Hepatocyte (in vitro differentiated cells): Measurements from ENCODE around the gene TRIM23. TPM values are rescaled to one million over a fixed set of nuclear protein-coding genes. Genes with fewer than 3 reads are reported as not detected.

ENCODE experiments used
- DNase-seq: peaks from one replicate; pipeline ENCODE4 v3.0.0-alpha.2; 2016; ENCODE audit warnings: low spot score
- H2AFZ ChIP-seq: fragments of 200-600 bp; sonication (generic); 2 replicates; pipeline ENCODE4 v1.6.0; 2016; ENCODE audit warnings: antibody characterized with exemption, mild to moderate bottlenecking
- H3K27ac ChIP-seq: fragments of 200-600 bp; sonication (generic); 2 replicates; pipeline ENCODE4 v1.5.1; 2016; ENCODE audit warnings: mild to moderate bottlenecking
- H3K27me3 ChIP-seq: fragments of 200-600 bp; sonication (generic); 2 replicates; pipeline ENCODE4 v1.6.1; 2016
- H3K36me3 ChIP-seq: fragments of 200-600 bp; sonication (generic); replicated peaks from 2 replicates; pipeline ENCODE4 v1.5.1; 2016; ENCODE audit warnings: low read depth; ENCODE audit not compliant: insufficient read depth
- H3K4me1 ChIP-seq: fragments of 200-600 bp; sonication (generic); 2 replicates; pipeline ENCODE4 v1.5.1; 2016; ENCODE audit warnings: mild to moderate bottlenecking, moderate library complexity; ENCODE audit not compliant: insufficient read depth
- H3K4me2 ChIP-seq: fragments of 200-600 bp; sonication (generic); 2 replicates; pipeline ENCODE4 v1.6.0; 2016
- H3K4me3 ChIP-seq: fragments of 200-600 bp; sonication (generic); 2 replicates; pipeline ENCODE4 v1.5.1; 2016; ENCODE audit warnings: mild to moderate bottlenecking
- H3K79me2 ChIP-seq: fragments of 200-600 bp; sonication (generic); 2 replicates; pipeline ENCODE4 v1.6.0; 2017; ENCODE audit warnings: mild to moderate bottlenecking
- H3K9me2 ChIP-seq: fragments of 200-600 bp; sonication (generic); replicated peaks from 2 replicates; pipeline ENCODE4 v1.6.0; 2017; ENCODE audit warnings: mild to moderate bottlenecking; ENCODE audit not compliant: insufficient read depth
- H3K9me3 ChIP-seq: fragments of 200-600 bp; sonication (generic); 2 replicates; pipeline ENCODE4 v1.5.1; 2016; ENCODE audit warnings: low read depth, mild to moderate bottlenecking
- H4K20me1 ChIP-seq: fragments of 200-600 bp; sonication (generic); 2 replicates; pipeline ENCODE4 v1.6.0; 2016; ENCODE audit warnings: mild to moderate bottlenecking; ENCODE audit not compliant: insufficient read depth, poor library complexity, severe bottlenecking
- EZH2 ChIP-seq: fragments of 200-600 bp; sonication (generic); IDR thresholded peaks from 2 replicates; pipeline ENCODE4 v1.6.1; 2016; ENCODE audit warnings: antibody characterized with exemption, mild to moderate bottlenecking, borderline replicate concordance
- EZH2phosphoT487 ChIP-seq: fragments of 200-600 bp; sonication (generic); IDR thresholded peaks from one replicate; pipeline ENCODE4 v1.6.1; 2018; ENCODE audit warnings: antibody characterized with exemption, mild to moderate bottlenecking, low read depth, moderate library complexity; ENCODE audit not compliant: unreplicated experiment, severe bottlenecking
- WGBS: methylation state at CpG from one replicate; pipeline ENCODE4 v1.1.6; 2016; ENCODE audit warnings: low lambda C conversion rate; ENCODE audit errors: missing lambda C conversion rate; 5-methylcytosine and 5-hydroxymethylcytosine counted together
- polyA plus RNA-seq: library from polyadenylated mRNA; unstranded; fragments of >200 nt; fragmentation: Nextera tagmentation; extraction: Ambion mirVana; gene quantifications from 2 replicates; pipeline ENCODE4 v1.2.1, GENCODE V29; 2016
- total RNA-seq: library from RNA; depleted of rRNA; stranded (reverse); fragments of >200 nt; gene quantifications from 2 replicates; pipeline ENCODE4 v1.2.3, GENCODE V29; 2014
- TF ChIP-seq, protein P1 (sequence below): fragments of 200-600 bp; sonication (generic); IDR thresholded peaks from 2 replicates; pipeline ENCODE4 v1.5.1; 2016; ENCODE audit warnings: antibody characterized with exemption, mild to moderate bottlenecking; ENCODE audit not compliant: poor library complexity

The TRIM23 gene
- total and polyA plus RNA-seq, 2 experiments from 2014 or later = 6.0 to 14.2 TPM

DNA sequence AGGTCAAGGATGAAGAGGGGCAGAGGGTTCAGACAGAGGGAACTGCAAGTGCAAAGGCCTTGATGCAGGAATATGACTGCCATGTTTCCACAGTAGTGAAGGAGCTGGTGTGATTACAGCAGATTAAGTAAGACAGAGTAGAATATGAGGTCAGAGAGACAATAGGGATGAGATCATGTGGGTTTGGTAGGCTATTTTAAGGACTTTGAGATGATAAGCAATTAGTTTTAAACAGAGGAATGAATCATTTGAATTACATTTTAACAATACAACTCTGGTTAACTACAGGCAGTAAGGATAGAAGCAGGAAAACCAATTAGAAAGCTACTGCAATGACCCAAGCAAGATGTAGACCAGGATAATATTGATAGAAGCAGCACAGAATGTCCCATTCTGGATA lies 68.8 kb downstream of the TRIM23 start:
- Histone ChIP-seq H3K79me2 (no peaks in the 10 kb centered on the region), H4K20me1 (no peaks in the 10 kb centered on the region), H3K4me3 (no peak overlapping the region), H2AFZ (no peak overlapping the region), H3K4me1 (no peaks in the 10 kb centered on the region), H3K9me2 (no peaks in the 10 kb centered on the region), H3K27ac (no peak overlapping the region), H3K4me2 (no peak overlapping the region), H3K36me3 (no peaks in the 10 kb centered on the region), H3K9me3 (no peaks in the 10 kb centered on the region), H3K27me3 (no peaks in the 10 kb centered on the region)
- no peak for TF ChIP-seq EZH2
- no peak for TF ChIP-seq EZH2phosphoT487
- TF ChIP-seq, protein P1, sequence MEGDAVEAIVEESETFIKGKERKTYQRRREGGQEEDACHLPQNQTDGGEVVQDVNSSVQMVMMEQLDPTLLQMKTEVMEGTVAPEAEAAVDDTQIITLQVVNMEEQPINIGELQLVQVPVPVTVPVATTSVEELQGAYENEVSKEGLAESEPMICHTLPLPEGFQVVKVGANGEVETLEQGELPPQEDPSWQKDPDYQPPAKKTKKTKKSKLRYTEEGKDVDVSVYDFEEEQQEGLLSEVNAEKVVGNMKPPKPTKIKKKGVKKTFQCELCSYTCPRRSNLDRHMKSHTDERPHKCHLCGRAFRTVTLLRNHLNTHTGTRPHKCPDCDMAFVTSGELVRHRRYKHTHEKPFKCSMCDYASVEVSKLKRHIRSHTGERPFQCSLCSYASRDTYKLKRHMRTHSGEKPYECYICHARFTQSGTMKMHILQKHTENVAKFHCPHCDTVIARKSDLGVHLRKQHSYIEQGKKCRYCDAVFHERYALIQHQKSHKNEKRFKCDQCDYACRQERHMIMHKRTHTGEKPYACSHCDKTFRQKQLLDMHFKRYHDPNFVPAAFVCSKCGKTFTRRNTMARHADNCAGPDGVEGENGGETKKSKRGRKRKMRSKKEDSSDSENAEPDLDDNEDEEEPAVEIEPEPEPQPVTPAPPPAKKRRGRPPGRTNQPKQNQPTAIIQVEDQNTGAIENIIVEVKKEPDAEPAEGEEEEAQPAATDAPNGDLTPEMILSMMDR = no peak
- DNase-seq = no peak

DNA sequence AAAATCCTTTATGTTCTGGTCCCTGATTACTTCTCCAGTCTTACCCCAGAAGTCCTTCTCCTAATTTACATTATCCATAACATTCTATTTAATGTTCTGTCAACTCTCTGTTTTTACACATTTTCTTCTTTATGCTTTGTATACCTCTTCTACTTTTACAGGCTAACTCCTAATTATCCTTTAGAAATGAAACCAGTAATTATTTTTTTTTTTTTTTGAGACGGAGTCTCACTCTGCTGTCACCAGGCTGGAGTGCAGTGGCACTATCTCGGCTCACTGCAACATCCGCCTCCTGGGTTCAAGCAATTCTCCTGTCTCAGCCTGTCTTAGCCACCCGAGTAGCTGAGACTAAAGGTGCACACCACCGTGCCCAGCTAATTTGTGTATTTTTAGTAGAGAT lies 70.2 kb downstream of the TRIM23 start:
- H3K27me3 ChIP-seq = no peaks in the 10 kb centered on the region
- no peaks in the 10 kb centered on the region for H3K36me3 ChIP-seq
- no peaks in the 10 kb centered on the region for H3K4me1 ChIP-seq
- no peak overlapping the region for H3K4me3 ChIP-seq
- H2AFZ ChIP-seq = no peak overlapping the region
- H3K79me2 ChIP-seq = no peaks in the 10 kb centered on the region
- H3K4me2 ChIP-seq = no peak overlapping the region
- TF ChIP-seq EZH2 = no peak
- TF ChIP-seq, protein P1 = no peak
- TF ChIP-seq EZH2phosphoT487 = no peak
- H3K27ac ChIP-seq = no peak overlapping the region
- no peaks in the 10 kb centered on the region for H3K9me3 ChIP-seq
- 73% methylated on average over 5 of the region's 5 CpGs for WGBS
- H3K9me2 ChIP-seq = no peaks in the 10 kb centered on the region
- H4K20me1 ChIP-seq = no peaks in the 10 kb centered on the region
- no peak for DNase-seq

DNA sequence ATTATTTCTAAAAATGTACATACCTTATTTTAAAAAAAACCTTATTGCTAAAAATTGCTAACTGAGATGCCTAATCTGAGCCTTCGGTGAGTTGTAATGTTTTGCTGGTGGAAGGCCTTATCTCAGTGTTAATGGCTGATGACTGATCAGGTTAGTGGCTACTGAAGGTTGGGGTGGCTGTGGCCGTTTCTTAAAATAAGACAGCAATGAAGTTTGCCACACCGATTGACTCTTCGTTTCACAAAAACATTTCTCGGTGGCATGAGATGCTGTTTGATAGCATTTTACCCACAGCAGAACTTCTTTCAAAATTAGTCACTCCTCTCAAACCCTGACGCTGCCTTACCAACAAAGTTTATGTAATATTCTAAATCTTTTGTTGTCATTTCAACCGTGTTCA lies 75.9 kb downstream of the TRIM23 start:
- Histone ChIP-seq H3K4me2 (no peak overlapping the region), H3K27me3 (no peaks in the 10 kb centered on the region), H3K36me3 (no peaks in the 10 kb centered on the region), H3K9me3 (no peaks in the 10 kb centered on the region), H4K20me1 (no peaks in the 10 kb centered on the region), H3K9me2 (no peaks in the 10 kb centered on the region), H3K79me2 (no peaks in the 10 kb centered on the region), H3K4me3 (no peak overlapping the region), H2AFZ (no peak overlapping the region), H3K27ac (no peak overlapping the region), H3K4me1 (no peaks in the 10 kb centered on the region)
- TF ChIP-seq, protein P1 = no peak
- TF ChIP-seq EZH2 (no peak), EZH2phosphoT487 (no peak)
- DNase-seq = no peak
- WGBS = 98% methylated on average over 7 of the region's 7 CpGs

DNA sequence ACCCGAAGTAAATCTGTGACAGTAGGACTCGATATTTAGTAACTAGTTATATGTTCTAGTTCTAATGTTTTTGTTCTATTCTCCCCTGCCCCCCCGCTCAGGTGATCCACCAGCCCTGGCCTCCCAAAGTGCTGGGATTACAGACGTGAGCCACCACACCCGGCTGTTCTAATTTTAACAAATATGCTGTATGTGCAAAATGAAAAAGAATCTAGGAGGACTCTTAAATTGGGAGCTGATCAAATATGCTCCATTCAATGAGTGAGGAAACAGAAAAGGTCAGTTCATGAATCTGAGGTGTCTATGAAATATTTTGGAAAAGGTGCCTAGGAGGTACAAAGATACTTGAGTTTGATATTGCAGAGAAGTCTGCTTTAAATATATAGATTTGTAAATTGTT lies 78.0 kb downstream of the TRIM23 start:
- no peaks in the 10 kb centered on the region for H3K9me2 ChIP-seq
- no peaks in the 10 kb centered on the region for H3K79me2 ChIP-seq
- H3K4me1 ChIP-seq = no peaks in the 10 kb centered on the region
- no peak for DNase-seq
- H3K27ac ChIP-seq = no peak overlapping the region
- H3K9me3 ChIP-seq = no peaks in the 10 kb centered on the region
- no peak overlapping the region for H3K4me2 ChIP-seq
- TF ChIP-seq, protein P1 = no peak
- TF ChIP-seq EZH2phosphoT487 (no peak), EZH2 (no peak)
- H3K27me3 ChIP-seq = no peaks in the 10 kb centered on the region
- no peaks in the 10 kb centered on the region for H3K36me3 ChIP-seq
- no peak overlapping the region for H2AFZ ChIP-seq
- H4K20me1 ChIP-seq = no peaks in the 10 kb centered on the region
- H3K4me3 ChIP-seq = no peak overlapping the region
- 96% methylated on average over 5 of the region's 5 CpGs for WGBS
